ENCODE data around the gene DIP2C.

The DIP2C gene

GRCh38 chr10:504121-504611 lies 185.3 kb downstream of the DIP2C start:
- TF ChIP-seq CTCF (IDR thresholded peaks at IDR 0.05) = no peak
- H3K4me1 ChIP-seq = peaks cover 0 to 25% (median 16%) of the 10 kb centered on the region in 4 donors
- intact Hi-C loops (cut with DNase I; ENCODE audit: low total_unique reads) = no loop called here

GRCh38 chr10:501596-501995 lies 187.9 kb downstream of the DIP2C start:
- H3K27me3 ChIP-seq = no peaks in the 10 kb centered on the region
- H3K27ac ChIP-seq = no peak overlapping the region
- no peaks in the 10 kb centered on the region for H3K36me3 ChIP-seq
- H3K9me3 ChIP-seq = no peaks in the 10 kb centered on the region
- TF ChIP-seq CTCF (IDR thresholded peaks at IDR 0.05) = no peak
- intact Hi-C loops (cut with DNase I; ENCODE audit: low total_unique reads) = no loop called here
- H3K4me1 ChIP-seq = peaks cover 0 to 25% (median 16%) of the 10 kb centered on the region in 4 donors
- no peak for DNase-seq
- no peak overlapping the region for H3K4me3 ChIP-seq

More at GRCh38 chr10:504121-504611, 185.3 kb downstream of the DIP2C start:
- no peaks in the 10 kb centered on the region for H3K27me3 ChIP-seq
- peaks cover 0 to 6% (median 0%) of the 10 kb centered on the region in 3 donors for H3K36me3 ChIP-seq
- H3K9me3 ChIP-seq = no peaks in the 10 kb centered on the region
- H3K27ac ChIP-seq = no peak overlapping the region
- H3K4me3 ChIP-seq = no peak overlapping the region
- DNase-seq = peak in 1 of 2 donors; percentile 49

- Histone ChIP-seq H3K4me1 (peaks cover 0 to 25% (median 16%) of the 10 kb centered on the region in 4 donors), H3K36me3 (no peaks in the 10 kb centered on the region), H3K27me3 (no peaks in the 10 kb centered on the region), H3K27ac (no peak overlapping the region), H3K9me3 (no peaks in the 10 kb centered on the region), H3K4me3 (no peak overlapping the region)
- DNase-seq = peak in 1 of 2 donors; percentile 59
- no peak for TF ChIP-seq CTCF (IDR thresholded peaks at IDR 0.05)
- intact Hi-C loops (cut with DNase I; ENCODE audit: low total_unique reads) = no loop called here
These were observed 188.6 kb downstream of the DIP2C start for GRCh38 chr10:500876-501275.

GRCh38 chr10:499991-500390 lies 189.5 kb downstream of the DIP2C start:
- no peaks in the 10 kb centered on the region for H3K27me3 ChIP-seq
- intact Hi-C loops (cut with DNase I; ENCODE audit: low total_unique reads) = no loop called here
- H3K4me1 ChIP-seq = peaks cover 0 to 25% (median 16%) of the 10 kb centered on the region in 4 donors
- DNase-seq = peak in 1 of 2 donors; percentile 61
- no peaks in the 10 kb centered on the region for H3K36me3 ChIP-seq
- TF ChIP-seq CTCF (IDR thresholded peaks at IDR 0.05) = no peak
- no peaks in the 10 kb centered on the region for H3K9me3 ChIP-seq
- no peak overlapping the region for H3K4me3 ChIP-seq
- H3K27ac ChIP-seq = no peak overlapping the region

GRCh38 chr10:498760-499435 lies 190.6 kb downstream of the DIP2C start:
- peak in 1 of 2 donors; percentile 61 for DNase-seq
- H3K4me1 ChIP-seq = peaks cover 0 to 29% (median 16%) of the 10 kb centered on the region in 4 donors
- no peak for TF ChIP-seq CTCF (IDR thresholded peaks at IDR 0.05)
- no peaks in the 10 kb centered on the region for H3K27me3 ChIP-seq
- H3K36me3 ChIP-seq = no peaks in the 10 kb centered on the region
- no peak overlapping the region for H3K4me3 ChIP-seq
- no peak overlapping the region for H3K27ac ChIP-seq
- no peaks in the 10 kb centered on the region for H3K9me3 ChIP-seq
- intact Hi-C loops (cut with DNase I; ENCODE audit: low total_unique reads) = no loop called here
